Activated naive CD8-positive, alpha-beta T cell (primary cell): ENCODE results near the gene AUP1.

Experiments
- H3K27ac Mint-ChIP-seq: one replicate; pipeline ENCODE4 v1.8.0; 2021; ENCODE audit warnings: mixed read lengths
- H3K27me3 Mint-ChIP-seq: one replicate; pipeline ENCODE4 v1.8.0; 2021; ENCODE audit warnings: mixed read lengths
- H3K36me3 Mint-ChIP-seq: one replicate; pipeline ENCODE4 v1.8.0; 2021; ENCODE audit warnings: mixed read lengths
- H3K4me1 Mint-ChIP-seq: one replicate; pipeline ENCODE4 v1.8.0; 2021; ENCODE audit warnings: low read depth, mixed read lengths
- H3K4me3 Mint-ChIP-seq: one replicate; pipeline ENCODE4 v1.8.0; 2021; ENCODE audit warnings: mild to moderate bottlenecking, mixed read lengths
- H3K9me3 Mint-ChIP-seq: one replicate; pipeline ENCODE4 v1.8.0; 2021; ENCODE audit warnings: low read depth, mixed read lengths

AUP1 gene

GRCh38 chr2:74531666-74532065 lies 2.2 kb upstream of the AUP1 start:
- Mint-ChIP-seq H3K9me3 (no peaks in the 10 kb centered on the region), H3K27me3 (no peaks in the 10 kb centered on the region), H3K4me1 (peaks cover 29% of the 10 kb centered on the region), H3K27ac (no peak overlapping the region), H3K36me3 (peaks cover 12% of the 10 kb centered on the region), H3K4me3 (peak overlapping the region; percentile 98)

DNA sequence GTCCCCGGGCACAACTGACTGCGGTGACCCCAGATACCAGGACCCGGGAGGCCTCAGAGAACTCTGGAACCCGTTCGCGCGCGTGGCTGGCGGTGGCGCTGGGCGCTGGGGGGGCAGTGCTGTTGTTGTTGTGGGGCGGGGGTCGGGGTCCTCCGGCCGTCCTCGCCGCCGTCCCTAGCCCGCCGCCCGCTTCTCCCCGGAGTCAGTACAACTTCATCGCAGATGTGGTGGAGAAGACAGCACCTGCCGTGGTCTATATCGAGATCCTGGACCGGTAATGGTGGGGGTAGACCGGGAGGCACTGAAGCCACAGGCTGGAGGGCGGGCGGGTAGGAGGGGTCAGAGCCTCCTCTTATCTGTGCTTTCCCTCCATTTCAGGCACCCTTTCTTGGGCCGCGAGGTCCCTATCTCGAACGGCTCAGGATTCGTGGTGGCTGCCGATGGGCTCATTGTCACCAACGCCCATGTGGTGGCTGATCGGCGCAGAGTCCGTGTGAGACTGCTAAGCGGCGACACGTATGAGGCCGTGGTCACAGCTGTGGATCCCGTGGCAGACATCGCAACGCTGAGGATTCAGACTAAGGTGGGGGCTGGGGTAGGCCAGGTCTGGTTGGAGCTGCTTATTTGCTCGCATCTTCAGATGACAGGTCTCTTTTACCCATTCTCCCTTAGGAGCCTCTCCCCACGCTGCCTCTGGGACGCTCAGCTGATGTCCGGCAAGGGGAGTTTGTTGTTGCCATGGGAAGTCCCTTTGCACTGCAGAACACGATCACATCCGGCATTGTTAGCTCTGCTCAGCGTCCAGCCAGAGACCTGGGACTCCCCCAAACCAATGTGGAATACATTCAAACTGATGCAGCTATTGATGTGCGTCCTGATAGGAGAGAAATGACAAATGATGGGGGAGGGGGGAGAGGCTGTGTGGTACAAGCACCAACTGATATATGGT lies 1.0 kb upstream of the AUP1 start:
- Mint-ChIP-seq H3K4me3 (peak overlapping the region; percentile 98), H3K27me3 (no peaks in the 10 kb centered on the region), H3K9me3 (no peaks in the 10 kb centered on the region), H3K27ac (peak overlapping the region; percentile 92), H3K4me1 (peaks cover 36% of the 10 kb centered on the region), H3K36me3 (peaks cover 18% of the 10 kb centered on the region)

GRCh38 chr2:74528600-74529356 lies 728 bp downstream of the AUP1 start:
- Mint-ChIP-seq H3K4me1 (peaks cover 36% of the 10 kb centered on the region), H3K36me3 (peaks cover 18% of the 10 kb centered on the region), H3K4me3 (peak overlapping the region; percentile 98), H3K9me3 (no peaks in the 10 kb centered on the region), H3K27ac (peak overlapping the region; percentile 95), H3K27me3 (no peaks in the 10 kb centered on the region)

DNA sequence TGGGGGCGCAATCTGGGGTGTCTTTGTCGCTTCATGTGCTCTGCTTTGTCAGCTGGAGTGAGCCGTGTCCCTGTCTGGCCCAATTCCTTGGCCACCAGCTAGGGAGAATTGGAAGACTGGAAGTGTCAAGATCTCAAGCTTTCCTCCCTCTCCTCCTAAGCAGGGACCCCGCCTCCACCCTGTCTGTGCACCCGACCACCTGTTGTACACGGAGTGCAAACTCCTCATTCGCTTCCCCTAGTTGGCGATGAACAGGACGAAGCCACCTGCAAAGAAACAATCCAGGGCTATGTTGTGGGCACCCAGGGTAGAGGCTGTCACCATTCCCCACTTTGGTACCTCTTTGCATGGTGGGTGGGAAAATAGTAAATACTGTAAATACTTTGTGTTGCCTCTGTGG lies 1.8 kb downstream of the AUP1 start:
- peaks cover 18% of the 10 kb centered on the region for H3K36me3 Mint-ChIP-seq
- H3K9me3 Mint-ChIP-seq: no peaks in the 10 kb centered on the region
- peaks cover 35% of the 10 kb centered on the region for H3K4me1 Mint-ChIP-seq
- H3K27ac Mint-ChIP-seq: no peak overlapping the region
- H3K27me3 Mint-ChIP-seq: no peaks in the 10 kb centered on the region
- peak overlapping the region; percentile 98 for H3K4me3 Mint-ChIP-seq

DNA sequence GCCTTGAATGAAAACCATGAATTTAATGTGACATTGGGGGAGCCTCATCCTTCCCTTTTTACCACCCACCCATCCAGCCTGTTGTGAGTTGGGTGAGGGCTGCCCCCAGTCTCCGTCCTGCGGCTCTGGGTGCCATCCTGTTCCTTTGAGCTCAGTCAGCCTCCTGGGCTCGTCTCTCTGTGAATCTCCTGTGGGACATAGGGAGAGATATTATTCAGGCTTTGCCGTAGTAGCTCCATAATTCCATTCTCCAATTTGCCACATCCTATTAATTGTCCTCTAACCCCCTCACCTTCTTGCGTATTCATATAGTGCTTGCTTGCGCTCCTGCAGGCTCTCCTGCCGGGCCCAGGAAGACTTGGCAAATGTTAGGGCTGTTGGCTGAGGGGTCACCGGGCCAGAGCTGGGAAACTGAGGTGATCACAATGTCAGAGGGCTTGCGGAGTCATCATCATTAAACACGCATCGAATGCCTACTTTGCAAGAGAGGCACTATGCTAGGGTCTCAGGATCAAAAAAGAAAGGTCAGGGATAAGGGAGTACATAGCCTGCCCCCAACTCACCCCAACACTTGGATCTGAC lies 2.8 kb downstream of the AUP1 start:
- Mint-ChIP-seq H3K27ac (no peak overlapping the region), H3K4me3 (peak overlapping the region; percentile 98), H3K9me3 (no peaks in the 10 kb centered on the region), H3K4me1 (peaks cover 29% of the 10 kb centered on the region), H3K36me3 (peaks cover 16% of the 10 kb centered on the region), H3K27me3 (no peaks in the 10 kb centered on the region)

- H3K27me3 Mint-ChIP-seq: no peaks in the 10 kb centered on the region
- peaks cover 22% of the 10 kb centered on the region for H3K4me1 Mint-ChIP-seq
- H3K9me3 Mint-ChIP-seq: no peaks in the 10 kb centered on the region
- H3K4me3 Mint-ChIP-seq: peak within 1 kb of the TSS; percentile 98
- H3K36me3 Mint-ChIP-seq: peaks cover 16% of the 10 kb centered on the region
- peak within 1 kb of the TSS; percentile 34 for H3K27ac Mint-ChIP-seq
Observed at GRCh38 chr2:74525717-74526648, 3.5 kb downstream of the AUP1 start, which contains the start of gene DQX1. TSS of gene DQX1 (minus strand) at chr2:74526231. CDS start at chr2:74525729, 502 bp downstream.

DNA sequence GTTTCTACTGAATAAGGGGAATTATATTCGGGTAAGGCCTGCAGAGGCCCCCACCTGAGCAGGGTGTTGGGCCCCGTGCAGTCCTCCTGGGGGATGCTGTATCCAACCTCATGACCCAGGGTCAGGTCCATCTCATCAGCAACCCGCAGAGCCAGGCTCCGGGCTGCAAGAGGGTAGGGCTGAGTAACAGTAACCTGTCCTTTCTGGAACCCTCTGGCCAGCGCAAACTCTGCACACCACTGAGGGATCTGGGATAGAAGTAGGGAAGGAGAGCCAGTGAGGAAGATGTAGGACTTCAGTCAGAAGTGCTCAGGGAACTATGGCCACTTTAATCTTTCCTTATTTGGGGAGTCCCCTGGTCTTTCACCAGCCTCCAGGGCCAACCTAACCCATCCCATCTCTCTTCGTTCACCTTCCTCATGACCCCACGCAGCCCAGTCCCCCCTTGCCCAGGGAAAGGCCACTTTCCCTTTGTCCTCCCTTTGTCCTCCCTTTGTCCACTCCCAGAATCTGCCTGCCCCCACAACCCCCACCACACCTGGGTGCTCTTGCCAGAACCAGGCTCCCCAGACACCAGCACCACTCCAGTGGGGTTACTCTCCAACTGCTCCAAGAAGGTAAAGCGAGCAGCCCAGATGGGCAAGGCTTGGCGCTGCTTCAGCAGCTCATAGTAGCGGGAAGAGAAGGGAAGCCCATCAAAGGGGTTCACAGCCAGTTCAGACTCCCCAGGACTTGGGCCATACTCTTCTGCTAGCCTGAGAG lies 4.4 kb downstream of the AUP1 start:
- peaks cover 16% of the 10 kb centered on the region for H3K4me1 Mint-ChIP-seq
- no peaks in the 10 kb centered on the region for H3K9me3 Mint-ChIP-seq
- H3K4me3 Mint-ChIP-seq: no peak overlapping the region
- H3K27ac Mint-ChIP-seq: no peak overlapping the region
- H3K27me3 Mint-ChIP-seq: peaks cover 4% of the 10 kb centered on the region
- peaks cover 16% of the 10 kb centered on the region for H3K36me3 Mint-ChIP-seq

GRCh38 chr2:74524005-74524404 lies 5.5 kb downstream of the AUP1 start:
- peaks cover 13% of the 10 kb centered on the region for H3K27me3 Mint-ChIP-seq
- H3K36me3 Mint-ChIP-seq: peaks cover 16% of the 10 kb centered on the region
- H3K4me3 Mint-ChIP-seq: no peak overlapping the region
- H3K4me1 Mint-ChIP-seq: peaks cover 16% of the 10 kb centered on the region
- no peaks in the 10 kb centered on the region for H3K9me3 Mint-ChIP-seq
- H3K27ac Mint-ChIP-seq: no peak overlapping the region

DNA sequence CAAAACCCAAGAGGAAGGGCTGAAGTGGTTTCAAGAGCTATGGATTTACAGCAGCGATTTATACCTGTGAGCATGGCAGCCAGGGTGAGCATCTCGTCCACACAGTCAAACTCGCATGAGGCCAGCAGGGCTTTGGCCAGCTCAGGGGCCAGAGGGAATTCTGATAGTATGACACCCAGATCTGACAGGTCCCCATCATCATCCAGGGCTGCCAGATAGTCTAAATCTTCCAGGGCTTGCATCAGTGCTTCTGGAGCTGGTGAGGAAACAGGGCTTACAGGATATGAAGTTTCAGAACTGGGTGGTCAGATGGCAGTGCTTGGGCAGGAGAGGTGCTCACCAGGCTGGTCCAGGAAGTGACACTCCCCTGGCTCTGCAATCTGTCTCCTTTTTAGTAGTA lies 7.0 kb downstream of the AUP1 start:
- Mint-ChIP-seq H3K4me3 (no peak overlapping the region), H3K4me1 (peaks cover 10% of the 10 kb centered on the region), H3K27ac (no peak overlapping the region), H3K9me3 (no peaks in the 10 kb centered on the region), H3K36me3 (peaks cover 10% of the 10 kb centered on the region), H3K27me3 (peaks cover 26% of the 10 kb centered on the region)

- peak overlapping the region; percentile 76 for H3K4me3 Mint-ChIP-seq
- peaks cover 14% of the 10 kb centered on the region for H3K4me1 Mint-ChIP-seq
- H3K36me3 Mint-ChIP-seq: no peaks in the 10 kb centered on the region
- H3K27ac Mint-ChIP-seq: no peak overlapping the region
- peaks cover 50% of the 10 kb centered on the region for H3K27me3 Mint-ChIP-seq
- H3K9me3 Mint-ChIP-seq: no peaks in the 10 kb centered on the region
Observed at GRCh38 chr2:74516650-74517049, 12.9 kb downstream of the AUP1 start.

DNA sequence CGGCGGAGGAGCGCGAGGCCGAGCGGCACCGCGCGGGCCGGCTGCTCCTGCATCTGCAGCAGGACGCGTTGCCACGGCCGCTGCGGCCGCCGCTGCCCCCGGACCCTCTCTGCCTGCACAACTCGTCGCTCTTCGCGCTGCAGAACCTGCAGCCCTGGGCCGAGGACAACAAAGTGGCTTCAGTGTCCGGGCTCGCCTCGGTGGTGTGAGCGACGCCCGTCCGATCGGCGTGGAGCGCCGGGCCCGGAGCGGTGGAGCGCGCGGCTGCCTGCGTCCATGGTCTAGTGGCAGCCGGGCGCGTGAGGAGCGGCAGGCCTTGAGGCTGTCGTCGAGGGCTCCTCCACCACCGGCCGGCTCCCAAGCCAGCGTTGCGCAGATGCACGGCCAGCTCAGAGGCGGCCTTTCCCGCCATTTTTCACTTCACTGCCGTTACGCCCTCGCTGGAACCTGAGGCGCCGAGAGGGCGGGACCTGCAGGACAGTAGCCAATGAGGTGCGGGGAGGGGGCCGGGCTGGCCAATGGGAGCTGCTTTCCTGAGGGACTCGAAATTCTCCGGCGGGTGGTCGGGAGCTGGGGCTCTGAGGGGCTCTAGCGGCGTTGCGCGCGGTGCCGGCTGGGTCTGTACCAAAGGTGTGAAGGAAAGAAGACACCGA lies 13.4 kb downstream of the AUP1 start:
- Mint-ChIP-seq H3K9me3 (no peaks in the 10 kb centered on the region), H3K4me3 (peak overlapping the region; percentile 76), H3K27ac (no peak overlapping the region), H3K4me1 (peaks cover 14% of the 10 kb centered on the region), H3K27me3 (peaks cover 52% of the 10 kb centered on the region), H3K36me3 (no peaks in the 10 kb centered on the region)

DNA sequence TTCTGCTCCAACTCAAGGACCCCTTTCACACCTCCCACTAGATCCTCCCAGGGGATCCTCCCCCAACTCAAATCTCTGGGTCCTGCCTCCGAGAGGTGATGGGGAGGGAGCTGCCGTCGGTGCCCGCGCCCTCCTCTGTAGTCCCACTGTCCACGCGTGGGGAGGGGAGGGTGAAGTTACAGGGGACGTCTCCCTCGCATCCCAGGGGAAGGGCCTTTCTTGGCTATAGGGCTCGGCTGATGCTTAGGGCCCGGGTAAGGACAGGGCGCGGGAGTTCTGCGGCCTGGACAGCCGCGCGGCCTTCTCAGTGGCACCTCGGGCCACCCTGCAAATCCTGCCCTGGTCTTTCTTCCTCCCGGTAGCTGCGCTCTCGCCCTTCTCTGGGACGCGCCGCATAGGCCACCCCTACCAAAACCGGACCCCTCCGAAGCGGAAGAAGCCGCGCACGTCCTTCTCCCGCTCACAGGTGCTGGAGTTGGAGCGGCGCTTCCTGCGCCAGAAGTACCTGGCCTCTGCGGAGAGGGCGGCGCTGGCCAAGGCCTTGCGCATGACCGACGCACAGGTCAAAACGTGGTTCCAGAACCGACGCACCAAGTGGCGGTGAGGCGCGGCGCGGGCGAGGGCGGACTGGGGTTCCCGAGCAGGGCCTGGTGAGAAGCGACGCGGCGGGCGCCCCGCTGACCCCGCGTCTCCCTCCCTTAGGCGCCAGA lies 14.1 kb downstream of the AUP1 start:
- no peak overlapping the region for H3K27ac Mint-ChIP-seq
- peaks cover 14% of the 10 kb centered on the region for H3K4me1 Mint-ChIP-seq
- H3K9me3 Mint-ChIP-seq: no peaks in the 10 kb centered on the region
- peak overlapping the region; percentile 65 for H3K4me3 Mint-ChIP-seq
- no peaks in the 10 kb centered on the region for H3K36me3 Mint-ChIP-seq
- H3K27me3 Mint-ChIP-seq: peaks cover 52% of the 10 kb centered on the region
